Amygdala (tissue), 56 donors: ENCODE results near the gene ANKRD61.
"Not testable (repeated sequence)": the region's sequence is repeated elsewhere in the genome, so short reads cannot be mapped to it uniquely, and the experiment has no call there.

Source experiments
- DNase-seq, 56 donors: peaks; one replicate each; lab custom pipeline; 2025; lab: John Stamatoyannopoulos, UW

The ANKRD61 gene

DNA sequence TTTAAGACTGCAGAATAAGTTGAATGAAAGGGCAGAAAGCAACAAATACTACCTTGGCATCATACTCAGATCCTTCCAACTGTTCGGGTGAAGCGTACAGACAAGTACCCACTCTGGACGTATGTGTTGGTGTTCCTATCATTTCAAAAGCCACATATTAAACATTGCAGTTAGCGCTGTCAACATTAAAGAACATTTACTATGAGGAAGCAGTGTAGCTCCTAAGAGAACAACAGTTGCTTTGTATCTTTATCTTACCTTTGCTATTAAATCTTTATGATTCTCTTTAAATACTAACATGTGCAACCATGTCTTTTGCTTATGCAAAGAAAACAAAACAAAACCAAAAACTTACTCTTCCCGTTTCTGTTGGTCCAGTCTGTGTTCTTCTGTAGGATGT is 2.6 kb upstream of the ANKRD61 start:
- no peak for DNase-seq

DNA sequence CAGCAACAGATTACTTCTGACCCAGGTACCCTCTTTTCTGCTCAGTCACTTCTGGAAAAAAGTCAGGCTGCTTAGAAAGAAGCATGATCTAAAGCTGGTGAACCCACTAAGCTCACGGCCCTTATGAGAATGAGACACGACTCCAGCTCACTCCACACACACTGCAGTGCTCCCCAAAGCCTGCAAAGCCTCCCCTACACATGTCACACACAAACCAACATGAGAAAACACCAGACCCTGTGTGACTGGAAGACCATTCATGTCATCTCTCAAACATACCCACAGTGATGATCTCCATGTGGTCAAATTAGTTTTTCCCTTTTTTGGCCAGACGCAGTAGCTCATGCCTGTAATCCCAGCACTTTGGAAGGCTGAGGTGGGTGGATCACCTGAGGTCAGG is 391 bp downstream of the ANKRD61 start:
- DNase-seq = no peak

DNA sequence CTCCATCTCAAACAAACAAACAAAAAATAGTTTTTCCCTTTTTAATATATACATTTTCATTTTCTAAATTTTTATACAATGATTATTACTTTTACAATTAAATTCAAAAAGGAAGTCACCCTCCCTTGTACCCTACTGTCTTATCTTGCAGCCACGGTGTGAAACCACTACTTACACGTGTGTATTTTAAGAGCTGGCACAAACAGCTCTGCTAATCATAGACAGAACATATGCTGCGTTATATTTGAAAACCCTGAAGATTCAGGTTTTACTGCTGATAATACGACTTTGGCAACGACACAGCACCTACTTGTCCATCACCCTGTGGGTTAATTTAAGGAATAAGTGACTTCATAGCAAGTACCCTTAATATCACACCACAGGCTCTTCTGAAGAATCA is 991 bp downstream of the ANKRD61 start:
- no peak for DNase-seq

DNA sequence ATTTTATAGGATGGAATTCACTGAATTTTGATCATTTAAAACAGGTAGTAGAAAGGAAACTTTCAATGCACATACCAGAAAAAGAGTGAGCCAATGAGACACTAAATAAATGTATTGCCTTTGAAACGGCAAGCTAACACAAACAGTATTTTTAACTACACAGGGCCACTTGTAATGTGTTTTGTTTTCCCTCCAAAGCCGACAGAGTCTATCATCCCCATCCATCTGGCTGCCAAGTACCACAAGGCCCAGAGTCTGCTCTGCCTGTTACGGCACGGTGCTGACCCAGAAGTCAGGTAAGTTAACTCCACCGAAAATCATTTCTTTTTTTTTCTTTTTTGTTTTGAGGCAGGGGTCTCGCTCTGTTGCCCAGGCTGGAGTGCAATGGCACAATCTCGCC is 1.5 kb downstream of the ANKRD61 start:
- no peak for DNase-seq

DNA sequence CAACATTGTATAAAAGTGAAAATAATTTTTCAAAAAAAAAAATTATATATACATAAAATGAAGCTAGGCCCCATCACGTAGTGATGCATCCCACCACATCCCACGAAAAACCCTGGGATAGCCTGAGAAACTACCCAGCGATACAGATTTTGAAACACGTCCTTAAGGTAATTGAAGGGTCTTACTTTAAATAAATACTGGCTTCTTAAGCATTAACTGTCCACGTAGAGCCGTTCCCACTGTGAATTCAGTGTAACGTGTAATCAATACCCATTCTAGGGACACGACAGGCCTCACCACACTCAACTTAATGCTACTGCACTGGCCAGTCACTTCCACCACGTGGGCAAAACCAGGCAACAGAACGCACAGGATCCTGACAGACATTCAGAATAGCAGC is 4.0 kb downstream of the ANKRD61 start:
- no peak for DNase-seq

DNA sequence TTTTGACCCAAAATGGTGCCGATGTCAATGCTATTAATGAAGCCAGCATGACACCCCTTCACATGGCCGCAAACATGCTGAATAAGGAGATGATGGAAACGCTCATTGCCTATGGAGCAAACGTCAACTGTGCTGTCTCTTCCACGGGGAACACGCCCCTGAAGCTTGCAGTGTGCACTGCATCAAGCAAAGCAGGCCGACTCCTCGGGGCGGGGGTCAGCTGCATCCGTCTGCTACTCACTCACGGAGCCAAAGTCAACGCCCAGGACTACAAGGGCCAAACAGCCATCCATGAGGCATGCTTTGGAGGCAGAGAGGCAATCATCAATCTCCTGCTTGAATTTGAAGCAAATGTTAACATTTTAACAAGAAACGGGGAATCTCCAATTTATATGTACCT is 4.5 kb downstream of the ANKRD61 start:
- no peak for DNase-seq

DNA sequence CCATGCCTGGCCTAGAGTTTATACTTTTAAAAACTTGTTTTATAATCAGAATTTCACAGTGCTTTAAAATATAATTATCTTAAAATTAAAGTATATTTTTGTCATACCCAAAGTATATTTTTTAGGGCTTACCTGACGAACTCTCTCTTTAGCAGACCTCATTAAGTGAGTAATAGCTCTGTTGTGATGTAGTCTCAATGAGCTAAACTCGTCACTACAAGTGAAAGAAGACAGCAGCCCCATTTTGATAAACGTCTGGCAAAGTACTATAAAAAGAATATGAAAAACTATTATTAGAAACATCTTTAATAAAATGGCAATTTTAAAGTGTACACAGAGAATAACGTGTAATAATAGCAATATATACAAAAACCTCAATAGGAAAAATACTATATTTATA is 18.6 kb downstream of the ANKRD61 start:
- no peak for DNase-seq

DNA sequence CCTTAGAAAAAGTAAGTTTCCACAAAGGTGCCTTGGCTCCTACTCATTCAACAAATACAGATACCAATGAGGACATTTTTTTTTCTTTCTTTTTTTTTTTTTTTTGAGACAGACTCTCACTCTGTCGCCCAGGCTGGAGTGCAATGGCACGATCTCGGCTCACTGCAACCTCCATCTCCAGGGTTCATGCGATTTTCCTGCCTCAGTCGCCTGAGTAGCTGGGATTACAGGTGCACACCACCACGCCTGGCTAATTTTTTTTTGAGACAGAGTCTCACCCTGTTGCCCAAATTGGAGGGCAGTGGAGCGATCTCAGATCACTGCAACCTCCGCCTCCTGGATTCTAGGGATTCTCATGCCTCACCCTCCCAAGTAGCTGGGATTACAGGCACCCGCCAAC is 20.0 kb downstream of the ANKRD61 start:
- not testable (repeated sequence) for DNase-seq

DNA sequence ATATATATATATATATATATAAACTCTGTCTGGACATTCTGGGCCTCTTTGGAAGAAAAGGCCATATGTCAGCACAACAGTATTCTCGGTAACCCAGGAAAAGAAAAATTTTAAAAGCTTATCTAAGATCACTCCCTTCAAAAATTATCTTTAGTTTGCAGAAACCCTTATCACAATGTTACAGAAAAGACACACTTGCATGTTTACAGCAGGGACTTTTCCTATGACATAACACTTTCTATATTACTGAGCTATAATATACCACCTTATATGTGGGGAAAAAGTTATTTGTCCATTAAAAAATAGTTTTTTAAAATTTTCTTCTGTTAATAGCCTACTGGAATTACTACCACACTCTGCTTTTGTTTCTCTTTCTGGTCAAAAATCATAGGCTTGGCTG is 25.4 kb downstream of the ANKRD61 start:
- DNase-seq = no peak

DNA sequence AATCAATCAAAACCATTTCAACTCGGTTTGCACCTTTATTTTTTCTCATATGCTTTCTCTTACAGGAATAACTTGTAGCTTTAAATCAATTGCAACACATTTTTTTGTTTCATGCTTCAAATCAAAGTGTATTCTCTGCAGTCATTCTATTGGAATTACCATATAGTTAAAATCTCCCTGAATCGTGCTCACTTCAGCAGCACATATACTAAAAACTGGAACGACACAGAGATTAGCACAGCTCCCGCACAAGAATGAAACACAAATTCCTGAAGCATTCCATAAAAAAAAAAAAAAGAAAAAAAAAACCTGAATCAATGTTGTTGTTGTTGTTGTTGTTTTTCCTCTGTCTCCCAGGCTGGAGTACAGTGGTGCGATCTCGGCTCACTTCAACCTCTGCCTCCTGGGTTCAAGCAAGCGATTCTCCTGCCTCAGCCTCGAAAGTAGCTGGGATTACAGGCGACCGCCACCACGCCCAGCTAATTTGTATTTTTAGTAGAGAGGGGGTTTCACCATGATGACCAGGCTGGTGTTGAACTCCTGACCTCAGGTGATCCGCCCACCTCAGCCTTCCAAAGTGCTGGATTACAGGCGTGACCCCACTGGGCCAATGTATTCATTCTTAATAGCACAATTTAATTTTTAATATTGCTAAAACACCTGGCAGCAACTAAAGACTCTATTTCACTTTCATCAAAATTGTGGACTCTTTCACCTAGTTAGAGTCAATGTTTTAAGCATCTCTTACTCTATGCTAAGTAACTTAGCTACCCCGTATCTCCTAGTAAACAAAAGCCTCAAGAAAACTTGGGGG is 26.3 kb downstream of the ANKRD61 start:
- no peak for DNase-seq

DNA sequence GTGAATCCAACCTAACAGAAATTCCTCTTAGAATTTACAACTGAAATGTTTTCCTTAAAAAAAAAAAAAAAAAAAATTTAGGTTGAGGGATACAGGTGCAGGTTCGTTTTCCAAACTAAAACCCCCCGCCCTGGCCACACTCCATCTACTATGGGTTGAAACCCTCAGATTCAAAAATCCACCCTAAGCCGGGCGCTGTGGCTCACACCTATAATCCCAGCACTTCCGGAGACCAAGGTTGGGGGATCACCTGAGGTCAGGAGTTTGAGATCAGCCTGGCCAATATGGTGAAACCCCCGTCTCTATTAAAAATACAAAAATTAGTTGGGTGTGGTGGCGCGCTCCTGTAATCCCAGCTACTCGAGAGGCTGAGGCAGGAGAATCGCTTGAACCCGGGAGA is 28.8 kb downstream of the ANKRD61 start:
- DNase-seq = not testable (repeated sequence)

DNA sequence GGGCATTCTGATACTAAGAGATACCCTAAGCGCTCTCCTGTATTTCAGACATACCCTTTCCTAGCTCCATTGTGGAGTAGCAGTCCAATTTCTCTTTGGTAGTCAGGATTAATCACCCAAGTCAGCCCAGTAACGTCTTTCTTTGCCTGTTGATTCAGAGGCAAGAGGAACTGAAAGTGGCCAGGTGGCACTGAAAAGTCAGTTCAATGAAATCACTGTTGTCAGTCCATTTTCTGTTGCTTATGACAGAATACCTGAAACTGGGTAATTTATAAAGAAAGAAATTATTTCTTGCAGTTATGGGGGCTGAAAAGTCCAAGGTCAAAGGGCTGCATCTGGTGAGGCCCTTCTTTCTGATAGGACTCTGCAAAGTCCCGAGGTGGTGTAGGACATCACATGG is 40.2 kb downstream of the ANKRD61 start:
- no peak for DNase-seq

DNA sequence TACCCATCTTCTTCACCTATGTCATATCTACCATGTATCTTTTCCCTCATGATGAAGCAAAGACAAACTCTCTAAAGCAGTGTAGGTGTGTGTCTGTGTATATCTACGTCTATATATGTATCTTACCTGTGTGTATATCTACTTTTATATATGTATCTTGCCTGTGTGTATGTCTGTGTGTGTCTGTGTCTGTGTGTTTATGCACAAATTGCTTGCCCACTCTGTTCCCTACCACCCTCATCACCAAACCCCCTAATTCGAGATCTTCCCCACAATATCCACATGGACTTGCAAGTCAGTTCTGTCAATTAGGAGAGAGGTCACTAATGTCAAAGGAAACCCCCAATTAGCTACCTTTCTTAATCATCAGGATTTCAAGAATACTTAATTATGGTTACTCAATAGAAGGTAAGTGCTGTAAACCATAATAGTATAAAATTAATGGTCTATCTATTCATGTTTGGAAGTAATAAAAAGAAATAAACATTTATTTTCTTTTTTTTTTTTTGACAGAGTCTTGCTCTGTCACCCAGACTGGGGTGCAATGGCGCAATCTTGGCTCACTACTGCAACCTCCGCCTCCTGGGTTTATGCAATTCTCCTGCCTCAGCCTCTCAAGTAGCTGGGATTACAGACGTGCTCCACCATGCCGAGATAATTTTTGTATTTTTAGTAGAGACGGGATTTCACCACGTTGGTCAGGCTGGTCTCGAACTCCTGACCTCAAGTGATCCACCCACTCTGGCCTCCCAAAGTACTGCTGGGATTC is 43.6 kb downstream of the ANKRD61 start:
- no peak for DNase-seq

DNA sequence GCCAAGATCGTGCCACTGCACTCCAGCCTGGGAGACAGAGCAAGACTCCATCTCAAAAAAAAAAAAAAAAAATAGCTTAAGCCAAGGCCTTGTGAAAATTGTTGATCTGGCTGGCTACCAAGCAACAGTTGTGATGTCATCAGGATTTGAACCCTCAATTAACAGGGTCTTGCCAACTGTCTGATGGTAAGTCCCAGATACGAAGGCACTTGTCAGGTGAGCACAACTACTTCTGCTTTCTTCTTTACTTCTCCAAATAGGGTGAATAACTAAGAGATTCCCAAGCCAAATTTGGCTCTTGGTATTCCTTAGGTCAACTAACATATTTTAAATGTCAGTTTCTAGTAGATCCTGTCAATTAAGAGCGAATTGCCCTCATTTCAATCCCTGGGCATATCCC is 47.4 kb downstream of the ANKRD61 start:
- no peak for DNase-seq

DNA sequence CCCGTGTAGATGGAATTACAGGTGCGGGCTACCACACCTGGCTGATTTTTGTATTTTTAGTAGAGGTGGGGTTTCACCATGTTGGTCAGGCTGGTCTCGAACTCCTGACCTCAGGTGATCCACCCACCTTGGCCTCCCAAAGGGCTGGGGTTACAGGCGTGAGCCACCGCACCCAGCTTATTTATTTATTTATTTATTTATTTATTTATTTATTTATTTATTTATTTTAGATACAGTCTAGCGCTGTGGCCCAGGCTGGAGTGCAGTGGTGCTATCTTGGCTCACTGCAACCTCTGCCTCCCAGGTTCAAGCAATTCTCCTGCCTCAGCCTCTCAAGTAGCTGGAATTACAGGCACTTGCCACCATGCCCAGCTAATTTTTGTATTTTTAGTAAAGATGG is 51.9 kb downstream of the ANKRD61 start:
- not testable (repeated sequence) for DNase-seq
